ENCODE data around the gene DNAJC1.

The DNAJC1 gene

DNA sequence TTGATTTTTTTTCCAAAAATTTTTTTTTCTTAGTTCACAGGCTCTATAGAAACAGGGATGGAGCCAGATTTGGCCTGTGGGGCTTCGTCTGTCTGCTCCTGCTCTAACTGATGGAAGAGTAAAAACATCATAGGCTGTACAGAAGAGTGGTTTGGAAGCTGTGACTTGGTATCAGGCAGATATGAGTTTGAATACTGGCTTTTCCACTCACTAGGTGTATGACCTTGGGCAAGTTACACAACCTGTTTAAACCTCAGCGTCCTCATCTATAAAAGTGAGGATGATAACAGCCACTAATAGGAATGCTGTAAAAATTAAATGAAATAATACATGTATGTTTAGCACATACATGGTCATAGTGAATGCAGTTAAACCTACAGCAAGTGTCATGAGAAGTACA lies 26.9 kb upstream of the DNAJC1 start:
- Histone ChIP-seq H3K36me3 (ENCODE audit: low read length) (no peaks in the 10 kb centered on the region), H3K79me2 (ENCODE audit: insufficient read depth, low read length) (no peaks in the 10 kb centered on the region), H3F3A (ENCODE audit: insufficient read depth) (no peaks in the 10 kb centered on the region), H3K9me2 (replicated peaks; ENCODE audit: insufficient read depth, low read length) (no peaks in the 10 kb centered on the region), H3K27me3 (ENCODE audit: low read length) (no peaks in the 10 kb centered on the region), H3K27ac (ENCODE audit: low read depth, low read length) (no peak overlapping the region), H2AFZ (ENCODE audit: low read depth, low read length, severe bottlenecking) (no peak overlapping the region), H3K4me3 (ENCODE audit: insufficient read depth, low read length, poor library complexity, severe bottlenecking) (no peak overlapping the region), H4K20me1 (ENCODE audit: low read depth, low read length) (no peaks in the 10 kb centered on the region), H3K9me3 (ENCODE audit: insufficient read depth, low read length) (no peaks in the 10 kb centered on the region), H3K4me2 (ENCODE audit: low read depth, low read length, poor library complexity, severe bottlenecking) (no peak overlapping the region), H3K9ac (ENCODE audit: low read length) (no peak overlapping the region)
- TF ChIP-seq, protein P1, sequence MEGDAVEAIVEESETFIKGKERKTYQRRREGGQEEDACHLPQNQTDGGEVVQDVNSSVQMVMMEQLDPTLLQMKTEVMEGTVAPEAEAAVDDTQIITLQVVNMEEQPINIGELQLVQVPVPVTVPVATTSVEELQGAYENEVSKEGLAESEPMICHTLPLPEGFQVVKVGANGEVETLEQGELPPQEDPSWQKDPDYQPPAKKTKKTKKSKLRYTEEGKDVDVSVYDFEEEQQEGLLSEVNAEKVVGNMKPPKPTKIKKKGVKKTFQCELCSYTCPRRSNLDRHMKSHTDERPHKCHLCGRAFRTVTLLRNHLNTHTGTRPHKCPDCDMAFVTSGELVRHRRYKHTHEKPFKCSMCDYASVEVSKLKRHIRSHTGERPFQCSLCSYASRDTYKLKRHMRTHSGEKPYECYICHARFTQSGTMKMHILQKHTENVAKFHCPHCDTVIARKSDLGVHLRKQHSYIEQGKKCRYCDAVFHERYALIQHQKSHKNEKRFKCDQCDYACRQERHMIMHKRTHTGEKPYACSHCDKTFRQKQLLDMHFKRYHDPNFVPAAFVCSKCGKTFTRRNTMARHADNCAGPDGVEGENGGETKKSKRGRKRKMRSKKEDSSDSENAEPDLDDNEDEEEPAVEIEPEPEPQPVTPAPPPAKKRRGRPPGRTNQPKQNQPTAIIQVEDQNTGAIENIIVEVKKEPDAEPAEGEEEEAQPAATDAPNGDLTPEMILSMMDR (IDR thresholded peaks at IDR 0.05; ENCODE audit: insufficient read depth, low read length, poor library complexity, severe bottlenecking), result no peak
- TF ChIP-seq EZH2phosphoT487 (conservative IDR thresholded peaks at IDR 0.05; ENCODE audit: low read length), result no peak

DNA sequence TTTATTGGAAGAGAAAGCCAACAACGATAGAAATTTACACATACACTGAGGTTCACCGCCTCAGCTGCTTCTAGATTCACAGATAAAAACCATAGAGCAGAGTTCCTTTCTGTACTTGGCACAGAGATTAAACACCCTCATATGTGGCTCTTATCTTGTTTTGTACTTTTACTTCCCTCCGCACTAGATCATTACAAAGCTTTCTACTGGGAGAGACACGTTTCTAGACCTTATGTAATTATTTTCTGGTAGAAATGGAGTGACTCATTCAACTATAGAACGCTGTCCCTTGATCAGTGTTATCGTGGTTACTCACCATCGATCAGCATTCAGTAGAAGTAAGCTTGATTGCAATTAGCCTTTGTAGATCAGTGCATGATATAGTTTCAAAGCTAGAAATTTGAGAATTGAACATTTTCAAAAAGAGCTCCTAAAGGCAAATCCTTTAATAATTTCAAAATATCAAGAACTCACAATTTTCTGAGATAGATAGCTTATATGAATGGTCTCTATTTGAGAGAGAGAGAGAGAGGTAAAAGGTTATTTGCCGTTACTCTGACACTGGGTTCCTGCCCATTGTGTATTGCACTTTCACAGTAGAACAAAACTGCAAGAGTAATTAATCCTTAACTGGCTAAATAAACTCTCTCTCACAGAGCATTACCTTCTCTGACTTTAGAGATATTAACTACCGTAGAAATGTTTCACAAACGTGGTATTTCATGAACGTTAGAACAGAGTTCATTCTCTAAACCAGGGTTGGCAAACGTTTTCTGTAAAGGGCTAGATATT lies 26.1 kb upstream of the DNAJC1 start:
- H3K4me2 ChIP-seq (ENCODE audit: low read depth, low read length, poor library complexity, severe bottlenecking), result no peak overlapping the region
- no peaks in the 10 kb centered on the region for H3F3A ChIP-seq (ENCODE audit: insufficient read depth)
- H2AFZ ChIP-seq (ENCODE audit: low read depth, low read length, severe bottlenecking), result no peak overlapping the region
- TF ChIP-seq EZH2phosphoT487 (conservative IDR thresholded peaks at IDR 0.05; ENCODE audit: low read length), result no peak
- H3K79me2 ChIP-seq (ENCODE audit: insufficient read depth, low read length), result no peaks in the 10 kb centered on the region
- H3K9ac ChIP-seq (ENCODE audit: low read length), result no peak overlapping the region
- H3K36me3 ChIP-seq (ENCODE audit: low read length), result no peaks in the 10 kb centered on the region
- no peak overlapping the region for H3K4me3 ChIP-seq (ENCODE audit: insufficient read depth, low read length, poor library complexity, severe bottlenecking)
- no peaks in the 10 kb centered on the region for H3K9me2 ChIP-seq (replicated peaks; ENCODE audit: insufficient read depth, low read length)
- no peaks in the 10 kb centered on the region for H3K27me3 ChIP-seq (ENCODE audit: low read length)
- no peak overlapping the region for H3K27ac ChIP-seq (ENCODE audit: low read depth, low read length)
- H4K20me1 ChIP-seq (ENCODE audit: low read depth, low read length), result no peaks in the 10 kb centered on the region
- no peaks in the 10 kb centered on the region for H3K9me3 ChIP-seq (ENCODE audit: insufficient read depth, low read length)

DNA sequence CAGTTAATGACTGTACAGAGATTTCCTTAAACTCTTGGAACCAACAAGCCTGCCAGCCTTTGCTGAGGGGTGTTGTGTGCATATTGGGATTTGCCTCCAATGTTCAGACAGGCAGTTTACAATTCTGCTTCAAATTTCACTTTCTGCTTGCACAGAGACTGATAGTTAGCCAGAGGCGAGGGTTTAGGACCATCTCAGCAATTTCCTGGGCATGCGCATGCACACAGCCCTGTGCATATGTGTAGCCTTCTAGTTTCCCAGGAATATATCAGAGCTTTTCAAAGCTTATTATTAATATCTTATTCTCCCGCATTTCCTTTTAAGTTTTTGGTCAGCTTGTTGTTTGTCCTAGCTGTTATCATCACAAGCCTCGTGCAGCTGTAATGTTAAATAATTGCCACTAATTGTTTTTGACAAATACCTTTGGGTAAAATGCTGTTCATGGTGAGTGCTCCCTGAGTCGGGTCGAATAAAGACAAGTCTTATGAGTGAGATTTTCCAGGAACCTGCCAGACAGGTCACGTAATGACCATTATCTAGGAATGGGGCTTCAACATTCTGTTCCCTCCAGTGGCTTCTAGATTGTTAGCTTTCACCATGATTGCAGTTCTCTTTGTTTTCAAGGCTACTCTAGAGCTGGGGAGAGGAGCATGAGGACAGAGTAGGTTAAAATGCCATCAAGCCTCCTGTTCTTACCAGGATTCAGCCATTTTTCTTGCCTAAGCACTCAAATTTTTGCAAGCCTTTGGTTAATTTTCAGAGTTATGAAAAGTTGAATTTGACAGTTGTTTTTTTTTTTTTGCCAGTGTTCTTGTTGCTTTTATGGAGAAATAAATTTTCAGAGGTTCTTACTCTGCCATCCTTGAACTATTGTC lies 24.1 kb upstream of the DNAJC1 start:
- H3K27ac ChIP-seq (ENCODE audit: low read depth, low read length), result no peak overlapping the region
- no peak overlapping the region for H2AFZ ChIP-seq (ENCODE audit: low read depth, low read length, severe bottlenecking)
- no peaks in the 10 kb centered on the region for H3K79me2 ChIP-seq (ENCODE audit: insufficient read depth, low read length)
- no peak overlapping the region for H3K4me3 ChIP-seq (ENCODE audit: insufficient read depth, low read length, poor library complexity, severe bottlenecking)
- no peaks in the 10 kb centered on the region for H3K27me3 ChIP-seq (ENCODE audit: low read length)
- no peaks in the 10 kb centered on the region for H4K20me1 ChIP-seq (ENCODE audit: low read depth, low read length)
- no peak overlapping the region for H3K9ac ChIP-seq (ENCODE audit: low read length)
- no peaks in the 10 kb centered on the region for H3K9me2 ChIP-seq (replicated peaks; ENCODE audit: insufficient read depth, low read length)
- H3K9me3 ChIP-seq (ENCODE audit: insufficient read depth, low read length), result no peaks in the 10 kb centered on the region
- no peak overlapping the region for H3K4me2 ChIP-seq (ENCODE audit: low read depth, low read length, poor library complexity, severe bottlenecking)
- no peaks in the 10 kb centered on the region for H3F3A ChIP-seq (ENCODE audit: insufficient read depth)
- no peaks in the 10 kb centered on the region for H3K36me3 ChIP-seq (ENCODE audit: low read length)
- no peak for TF ChIP-seq EZH2phosphoT487 (conservative IDR thresholded peaks at IDR 0.05; ENCODE audit: low read length)
- TF ChIP-seq, protein P1 (IDR thresholded peaks at IDR 0.05; ENCODE audit: insufficient read depth, low read length, poor library complexity, severe bottlenecking), result no peak
